Adrenal gland (tissue), 5 donors: Measurements from ENCODE around the gene SETDB2.

Source experiments
- CTCF ChIP-seq, 6 experiments: fragments of 450-650 bp in 4 of 6; fragments of 200-600 bp in 2 of 6; sonication (generic) in 1 of 6; IDR thresholded peaks; 1 replicate in 5 of 6; 2 replicates in 1 of 6; pipeline versions ENCODE4 v1.5.1 to v1.8.0; 2016 to 2021; ENCODE audit warnings: antibody characterized with exemption in 6 of 6, mild to moderate bottlenecking in 2 of 6, moderate library complexity in 1 of 6
- POLR2A ChIP-seq, 2 donors: fragments of 450-650 bp; IDR thresholded peaks; one replicate each; pipeline ENCODE4 v1.6.1; 2017; ENCODE audit warnings: antibody characterized with exemption in 2 of 2, mild to moderate bottlenecking in 2 of 2, moderate library complexity in 1 of 2
- donor health status: DM: no; HTN: no; CAD: no.

GRCh38 chr13:49528161-49528560, 84.1 kb downstream of the SETDB2 start:
- no peak for TF ChIP-seq POLR2A (IDR thresholded peaks at IDR 0.05)
- no peak for TF ChIP-seq CTCF (IDR thresholded peaks at IDR 0.05)
